ENCODE data around the gene NLRP13.

NLRP13 gene

GRCh38 chr19:55867101-55867500 lies 65.0 kb downstream of the NLRP13 start:
- Mint-ChIP-seq H3K4me3 (no peak overlapping the region), H3K27ac (no peak overlapping the region), H3K4me1 (ENCODE audit: low read depth) (no peaks in the 10 kb centered on the region), H3K27me3 (ENCODE audit: low read depth) (no peaks in the 10 kb centered on the region), H3K9me3 (peaks cover 74% of the 10 kb centered on the region), H3K36me3 (ENCODE audit: low read depth) (no peaks in the 10 kb centered on the region)
- DNase-seq (ENCODE audit: low spot score), result no peak

GRCh38 chr19:55866521-55866920 lies 65.6 kb downstream of the NLRP13 start:
- Mint-ChIP-seq H3K27me3 (ENCODE audit: low read depth) (no peaks in the 10 kb centered on the region), H3K4me1 (ENCODE audit: low read depth) (no peaks in the 10 kb centered on the region), H3K36me3 (ENCODE audit: low read depth) (no peaks in the 10 kb centered on the region), H3K4me3 (no peak overlapping the region), H3K9me3 (peaks cover 77% of the 10 kb centered on the region), H3K27ac (no peak overlapping the region)
- no peak for DNase-seq (ENCODE audit: low spot score)

- H3K36me3 Mint-ChIP-seq (ENCODE audit: low read depth), result no peaks in the 10 kb centered on the region
- H3K27ac Mint-ChIP-seq, result no peak overlapping the region
- DNase-seq (ENCODE audit: low spot score), result no peak
- H3K9me3 Mint-ChIP-seq, result peaks cover 47% of the 10 kb centered on the region
- H3K27me3 Mint-ChIP-seq (ENCODE audit: low read depth), result no peaks in the 10 kb centered on the region
- no peaks in the 10 kb centered on the region for H3K4me1 Mint-ChIP-seq (ENCODE audit: low read depth)
- H3K4me3 Mint-ChIP-seq, result no peak overlapping the region
Observed at GRCh38 chr19:55858969-55859368, 73.2 kb downstream of the NLRP13 start.

- Mint-ChIP-seq H3K27me3 (ENCODE audit: low read depth) (no peaks in the 10 kb centered on the region), H3K4me3 (no peak overlapping the region), H3K9me3 (peaks cover 49% of the 10 kb centered on the region), H3K4me1 (ENCODE audit: low read depth) (no peaks in the 10 kb centered on the region), H3K36me3 (ENCODE audit: low read depth) (no peaks in the 10 kb centered on the region), H3K27ac (no peak overlapping the region)
- DNase-seq (ENCODE audit: low spot score), result no peak
Observed at GRCh38 chr19:55858401-55858800, 73.7 kb downstream of the NLRP13 start.

GRCh38 chr19:55857974-55858373 lies 74.2 kb downstream of the NLRP13 start:
- no peak overlapping the region for H3K4me3 Mint-ChIP-seq
- no peaks in the 10 kb centered on the region for H3K27me3 Mint-ChIP-seq (ENCODE audit: low read depth)
- H3K36me3 Mint-ChIP-seq (ENCODE audit: low read depth), result no peaks in the 10 kb centered on the region
- H3K27ac Mint-ChIP-seq, result no peak overlapping the region
- DNase-seq (ENCODE audit: low spot score), result no peak
- H3K4me1 Mint-ChIP-seq (ENCODE audit: low read depth), result no peaks in the 10 kb centered on the region
- H3K9me3 Mint-ChIP-seq, result peaks cover 49% of the 10 kb centered on the region

GRCh38 chr19:55857149-55857548 lies 75.0 kb downstream of the NLRP13 start:
- H3K4me1 Mint-ChIP-seq (ENCODE audit: low read depth), result no peaks in the 10 kb centered on the region
- H3K9me3 Mint-ChIP-seq, result peaks cover 53% of the 10 kb centered on the region
- H3K27me3 Mint-ChIP-seq (ENCODE audit: low read depth), result no peaks in the 10 kb centered on the region
- no peak for DNase-seq (ENCODE audit: low spot score)
- H3K36me3 Mint-ChIP-seq (ENCODE audit: low read depth), result no peaks in the 10 kb centered on the region
- H3K27ac Mint-ChIP-seq, result no peak overlapping the region
- H3K4me3 Mint-ChIP-seq, result no peak overlapping the region

- Mint-ChIP-seq H3K27me3 (ENCODE audit: low read depth) (no peaks in the 10 kb centered on the region), H3K36me3 (ENCODE audit: low read depth) (peaks cover 3% of the 10 kb centered on the region), H3K27ac (no peak overlapping the region), H3K4me3 (no peak overlapping the region), H3K4me1 (ENCODE audit: low read depth) (no peaks in the 10 kb centered on the region), H3K9me3 (peaks cover 50% of the 10 kb centered on the region)
- no peak for DNase-seq (ENCODE audit: low spot score)
Observed at GRCh38 chr19:55855160-55855559, 77.0 kb downstream of the NLRP13 start.
